Measurements from ENCODE around the gene LY6G5C. TPM values are rescaled to one million over a fixed set of nuclear protein-coding genes. Genes with fewer than 3 reads are reported as not detected.

The LY6G5C gene
- total and polyA plus RNA-seq, 2 of the 13 experiments (the other 11 are each of a cell fraction or from before 2014, with no cell fraction given): 0.33 to 0.55 TPM

DNA sequence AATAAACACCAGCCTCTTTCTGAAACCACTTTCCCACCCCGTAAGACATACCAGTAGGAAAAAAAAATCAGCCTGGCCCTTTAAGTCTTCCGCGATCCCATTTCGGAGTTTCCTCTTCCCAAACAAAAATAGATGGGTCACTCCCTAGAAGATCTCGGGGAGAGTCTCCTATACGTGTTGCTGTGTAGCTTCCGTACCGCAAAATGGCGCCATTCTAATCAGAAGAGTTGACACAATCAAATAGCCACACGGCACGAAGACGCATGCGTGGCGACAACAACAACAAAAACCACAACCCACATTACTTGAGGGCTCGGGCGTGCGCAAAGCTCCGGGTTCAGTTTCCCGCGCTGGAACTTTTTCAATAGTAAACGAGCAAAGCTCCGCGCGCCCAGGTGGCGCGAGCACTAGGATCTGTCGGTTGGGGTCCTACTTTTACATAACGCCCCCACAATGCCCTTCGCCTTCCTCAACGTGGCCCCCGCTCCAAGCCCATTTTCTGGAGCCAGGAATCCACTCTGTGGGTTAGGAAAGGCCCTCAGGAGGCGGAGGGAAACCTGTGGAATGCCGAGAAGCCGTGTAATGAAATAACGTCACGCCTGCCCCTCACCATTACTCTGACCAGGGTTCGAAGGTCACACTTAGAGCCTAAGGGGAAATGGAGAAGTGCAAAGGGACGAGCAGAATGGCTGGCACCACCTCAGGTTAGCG, 15.9 kb downstream of the LY6G5C start, which contains the start of gene GPANK1 (continued):
- TF ChIP-seq, protein P1, sequence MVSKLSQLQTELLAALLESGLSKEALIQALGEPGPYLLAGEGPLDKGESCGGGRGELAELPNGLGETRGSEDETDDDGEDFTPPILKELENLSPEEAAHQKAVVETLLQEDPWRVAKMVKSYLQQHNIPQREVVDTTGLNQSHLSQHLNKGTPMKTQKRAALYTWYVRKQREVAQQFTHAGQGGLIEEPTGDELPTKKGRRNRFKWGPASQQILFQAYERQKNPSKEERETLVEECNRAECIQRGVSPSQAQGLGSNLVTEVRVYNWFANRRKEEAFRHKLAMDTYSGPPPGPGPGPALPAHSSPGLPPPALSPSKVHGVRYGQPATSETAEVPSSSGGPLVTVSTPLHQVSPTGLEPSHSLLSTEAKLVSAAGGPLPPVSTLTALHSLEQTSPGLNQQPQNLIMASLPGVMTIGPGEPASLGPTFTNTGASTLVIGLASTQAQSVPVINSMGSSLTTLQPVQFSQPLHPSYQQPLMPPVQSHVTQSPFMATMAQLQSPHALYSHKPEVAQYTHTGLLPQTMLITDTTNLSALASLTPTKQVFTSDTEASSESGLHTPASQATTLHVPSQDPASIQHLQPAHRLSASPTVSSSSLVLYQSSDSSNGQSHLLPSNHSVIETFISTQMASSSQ (IDR thresholded peaks at IDR 0.05; ENCODE audit: low read depth): no peak; the same call in 1 of the 2 replicates
- TF ChIP-seq, protein P1 (CRISPR knock-in tag; IDR thresholded peaks at IDR 0.05; ENCODE audit: borderline replicate concordance): no peak
- TF ChIP-seq SMAD9 (CRISPR knock-in tag; IDR thresholded peaks at IDR 0.05): no peak
- no peak for TF ChIP-seq EZH2 (conservative IDR thresholded peaks at IDR 0.05; ENCODE audit: low read depth, low read length)
- TF ChIP-seq RARG (CRISPR knock-in tag; IDR thresholded peaks at IDR 0.05; ENCODE audit: low read depth): no peak
- no peak for TF ChIP-seq ZBTB8A (CRISPR knock-in tag; IDR thresholded peaks at IDR 0.05; ENCODE audit: borderline replicate concordance, low read depth)
- TF ChIP-seq ZFP36 (IDR thresholded peaks at IDR 0.05; ENCODE audit: borderline replicate concordance, low read depth, low read length, partially characterized antibody): no peak
- no peak for TF ChIP-seq POLR2AphosphoS2 (IDR thresholded peaks at IDR 0.05; ENCODE audit: low read depth, low read length)
- TF ChIP-seq ZNF431 (CRISPR knock-in tag; IDR thresholded peaks at IDR 0.05; ENCODE audit: borderline replicate concordance, low read depth): no peak; the same call in 1 of the 2 replicates
- TF ChIP-seq ADNP (CRISPR knock-in tag; IDR thresholded peaks at IDR 0.05): no peak
- TF ChIP-seq FOXM1 (CRISPR knock-in tag; IDR thresholded peaks at IDR 0.05): 0 out of 2 replicates have a peak, but pooled peaks have one; percentile 63
- TF ChIP-seq DR1 (CRISPR knock-in tag; IDR thresholded peaks at IDR 0.05): no peak; the same call in 1 of the 2 replicates
- TF ChIP-seq, protein P2, sequence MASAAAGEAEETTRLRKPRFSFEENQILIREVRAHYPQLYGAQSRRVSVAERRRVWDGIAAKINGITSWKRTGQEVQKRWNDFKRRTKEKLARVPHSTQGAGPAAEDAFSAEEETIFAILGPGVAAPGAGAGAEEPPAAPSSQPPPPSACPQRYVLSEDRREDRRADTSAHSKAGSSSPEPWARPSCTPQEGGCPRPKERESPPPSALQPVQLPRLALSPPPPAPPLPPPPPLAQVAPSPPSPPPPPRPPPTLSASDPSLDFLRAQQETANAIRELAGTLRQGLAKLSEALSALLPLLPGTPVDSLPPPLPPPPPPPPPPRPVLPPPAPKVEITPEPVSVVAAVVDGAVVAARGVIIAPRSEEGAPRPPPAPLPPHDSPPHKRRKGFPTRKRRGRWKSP (CRISPR knock-in tag; IDR thresholded peaks at IDR 0.05): peak; percentile 50
- no peak; the same call in 1 of the 2 replicates for TF ChIP-seq ZFX (CRISPR knock-in tag; IDR thresholded peaks at IDR 0.05; ENCODE audit: low read depth)
- TF ChIP-seq, protein P3, sequence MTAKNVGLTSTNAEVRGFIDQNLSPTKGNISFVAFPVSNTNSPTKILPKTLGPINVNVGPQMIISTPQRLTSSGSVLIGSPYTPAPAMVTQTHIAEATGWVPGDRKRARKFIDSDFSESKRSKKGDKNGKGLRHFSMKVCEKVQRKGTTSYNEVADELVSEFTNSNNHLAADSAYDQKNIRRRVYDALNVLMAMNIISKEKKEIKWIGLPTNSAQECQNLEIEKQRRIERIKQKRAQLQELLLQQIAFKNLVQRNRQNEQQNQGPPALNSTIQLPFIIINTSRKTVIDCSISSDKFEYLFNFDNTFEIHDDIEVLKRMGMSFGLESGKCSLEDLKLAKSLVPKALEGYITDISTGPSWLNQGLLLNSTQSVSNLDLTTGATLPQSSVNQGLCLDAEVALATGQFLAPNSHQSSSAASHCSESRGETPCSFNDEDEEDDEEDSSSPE (CRISPR knock-in tag; IDR thresholded peaks at IDR 0.05): peak; percentile 97
- no peak; the same call in 1 of the 2 replicates for TF ChIP-seq GATA4 (IDR thresholded peaks at IDR 0.05; ENCODE audit: borderline replicate concordance, low read depth)
- TF ChIP-seq HNRNPL (IDR thresholded peaks at IDR 0.05; ENCODE audit: low read depth, low read length): no peak
- TF ChIP-seq ZNF496 (CRISPR knock-in tag; IDR thresholded peaks at IDR 0.05; ENCODE audit: insufficient replicate concordance): no peak
- no peak for TF ChIP-seq TGIF2 (CRISPR knock-in tag; IDR thresholded peaks at IDR 0.05)
- TF ChIP-seq TCF12 (IDR thresholded peaks at IDR 0.05): no peak
- no peak for TF ChIP-seq TCF12 (CRISPR knock-in tag; IDR thresholded peaks at IDR 0.05)
- TF ChIP-seq, protein P4, sequence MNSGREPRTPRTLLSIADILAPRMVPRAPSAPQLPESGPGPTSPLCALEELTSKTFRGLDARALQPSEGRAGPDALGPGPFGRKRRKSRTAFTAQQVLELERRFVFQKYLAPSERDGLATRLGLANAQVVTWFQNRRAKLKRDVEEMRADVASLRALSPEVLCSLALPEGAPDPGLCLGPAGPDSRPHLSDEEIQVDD (CRISPR knock-in tag; IDR thresholded peaks at IDR 0.05; ENCODE audit: borderline replicate concordance): 0 out of 2 replicates have a peak, but pooled peaks have one; percentile 25
- TF ChIP-seq ZSCAN25 (CRISPR knock-in tag; IDR thresholded peaks at IDR 0.05): no peak
- TF ChIP-seq SRSF9 (IDR thresholded peaks at IDR 0.05; ENCODE audit: borderline replicate concordance, insufficient read depth, low read depth, low read length, poor library complexity, severe bottlenecking): no peak
